H1 (cell line): ENCODE data around the gene COQ8A. TPM values are rescaled to one million over a fixed set of nuclear protein-coding genes. Genes with fewer than 3 reads are reported as not detected.

Source experiments
- GABPA ChIP-seq: IDR thresholded peaks from 2 replicates; pipeline ENCODE4 v1.6.1; 2011; ENCODE audit warnings: mild to moderate bottlenecking, low read length, moderate library complexity, borderline replicate concordance; ENCODE audit not compliant: insufficient read depth
- TBP ChIP-seq: IDR thresholded peaks from 2 replicates; pipeline ENCODE4 v1.6.1; 2011; ENCODE audit warnings: low read depth, low read length, improper control_type of control experiment
- polyA plus RNA-seq, 7 experiments: library from polyadenylated mRNA; depleted of rRNA in 3 of 7; stranded (reverse) in 5 of 7; unstranded in 2 of 7; fragments of >200 nt in 5 of 7; fragments of 200-250 nt in 2 of 7; gene quantifications; 1 replicate in 5 of 7; 2 replicates in 1 of 7; 4 replicates in 1 of 7; pipeline versions ENCODE4 v1.2.1 to v1.2.3, GENCODE V29; 2011 to 2013; ENCODE audit warnings: missing spikeins in 2 of 7, mixed read lengths in 2 of 7
- total RNA-seq: library from RNA; stranded (reverse); fragmentation: NEBNext Ultra II Directional; extraction: Animal tissue kit (Norgen Biotek cat#: 25700); gene quantifications from 2 replicates; pipeline ENCODE4 v1.2.1, GENCODE V29; 2021
- TF ChIP-seq, protein P1 (sequence below): fragments of 300-600 bp; sonication (generic); IDR thresholded peaks from 2 replicates; pipeline ENCODE4 v1.7.1; 2012; ENCODE audit warnings: low read length, moderate library complexity, mild to moderate bottlenecking, inconsistent platforms; ENCODE audit not compliant: insufficient replicate concordance

The COQ8A gene
- total and polyA plus RNA-seq, 2 of the 8 experiments (the other 6 are each of a cell fraction or from before 2014, with no cell fraction given), result 28.5 to 38.9 TPM

DNA sequence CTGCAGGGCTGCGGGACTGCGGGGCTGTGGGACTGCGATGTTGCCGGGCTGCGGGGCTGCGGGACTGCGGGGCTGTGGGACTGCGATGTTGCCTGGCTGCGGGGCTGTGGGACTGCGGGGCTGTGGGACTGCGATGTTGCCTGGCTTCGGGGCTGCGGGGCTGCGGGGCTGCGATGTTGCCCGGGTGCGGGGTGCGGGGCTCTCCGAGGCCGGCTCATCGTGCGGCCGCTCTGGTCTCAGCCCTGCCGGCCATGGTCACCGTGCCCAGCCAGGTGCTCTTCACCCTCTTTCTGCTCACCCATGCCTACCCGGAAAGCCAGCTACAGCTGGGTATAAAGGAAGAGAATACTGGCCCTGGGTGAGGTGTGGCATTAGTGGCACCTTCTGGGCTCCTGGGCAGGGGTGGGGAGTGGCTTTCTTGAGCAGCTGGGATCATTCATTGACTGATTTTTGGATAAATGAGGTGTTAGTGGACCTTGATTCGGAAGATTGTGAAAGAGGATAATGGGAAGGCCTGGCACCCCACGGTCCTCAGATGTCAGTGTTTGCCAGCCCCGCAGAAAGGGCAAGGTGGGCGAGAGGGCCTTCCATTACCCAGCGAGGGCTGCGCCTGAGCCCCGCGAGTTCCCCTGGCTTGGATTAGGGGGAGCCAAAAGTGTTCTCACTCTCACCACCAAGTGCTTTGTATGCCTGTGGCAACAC lies 36.3 kb downstream of the COQ8A start (continued):
- TF ChIP-seq, protein P1, sequence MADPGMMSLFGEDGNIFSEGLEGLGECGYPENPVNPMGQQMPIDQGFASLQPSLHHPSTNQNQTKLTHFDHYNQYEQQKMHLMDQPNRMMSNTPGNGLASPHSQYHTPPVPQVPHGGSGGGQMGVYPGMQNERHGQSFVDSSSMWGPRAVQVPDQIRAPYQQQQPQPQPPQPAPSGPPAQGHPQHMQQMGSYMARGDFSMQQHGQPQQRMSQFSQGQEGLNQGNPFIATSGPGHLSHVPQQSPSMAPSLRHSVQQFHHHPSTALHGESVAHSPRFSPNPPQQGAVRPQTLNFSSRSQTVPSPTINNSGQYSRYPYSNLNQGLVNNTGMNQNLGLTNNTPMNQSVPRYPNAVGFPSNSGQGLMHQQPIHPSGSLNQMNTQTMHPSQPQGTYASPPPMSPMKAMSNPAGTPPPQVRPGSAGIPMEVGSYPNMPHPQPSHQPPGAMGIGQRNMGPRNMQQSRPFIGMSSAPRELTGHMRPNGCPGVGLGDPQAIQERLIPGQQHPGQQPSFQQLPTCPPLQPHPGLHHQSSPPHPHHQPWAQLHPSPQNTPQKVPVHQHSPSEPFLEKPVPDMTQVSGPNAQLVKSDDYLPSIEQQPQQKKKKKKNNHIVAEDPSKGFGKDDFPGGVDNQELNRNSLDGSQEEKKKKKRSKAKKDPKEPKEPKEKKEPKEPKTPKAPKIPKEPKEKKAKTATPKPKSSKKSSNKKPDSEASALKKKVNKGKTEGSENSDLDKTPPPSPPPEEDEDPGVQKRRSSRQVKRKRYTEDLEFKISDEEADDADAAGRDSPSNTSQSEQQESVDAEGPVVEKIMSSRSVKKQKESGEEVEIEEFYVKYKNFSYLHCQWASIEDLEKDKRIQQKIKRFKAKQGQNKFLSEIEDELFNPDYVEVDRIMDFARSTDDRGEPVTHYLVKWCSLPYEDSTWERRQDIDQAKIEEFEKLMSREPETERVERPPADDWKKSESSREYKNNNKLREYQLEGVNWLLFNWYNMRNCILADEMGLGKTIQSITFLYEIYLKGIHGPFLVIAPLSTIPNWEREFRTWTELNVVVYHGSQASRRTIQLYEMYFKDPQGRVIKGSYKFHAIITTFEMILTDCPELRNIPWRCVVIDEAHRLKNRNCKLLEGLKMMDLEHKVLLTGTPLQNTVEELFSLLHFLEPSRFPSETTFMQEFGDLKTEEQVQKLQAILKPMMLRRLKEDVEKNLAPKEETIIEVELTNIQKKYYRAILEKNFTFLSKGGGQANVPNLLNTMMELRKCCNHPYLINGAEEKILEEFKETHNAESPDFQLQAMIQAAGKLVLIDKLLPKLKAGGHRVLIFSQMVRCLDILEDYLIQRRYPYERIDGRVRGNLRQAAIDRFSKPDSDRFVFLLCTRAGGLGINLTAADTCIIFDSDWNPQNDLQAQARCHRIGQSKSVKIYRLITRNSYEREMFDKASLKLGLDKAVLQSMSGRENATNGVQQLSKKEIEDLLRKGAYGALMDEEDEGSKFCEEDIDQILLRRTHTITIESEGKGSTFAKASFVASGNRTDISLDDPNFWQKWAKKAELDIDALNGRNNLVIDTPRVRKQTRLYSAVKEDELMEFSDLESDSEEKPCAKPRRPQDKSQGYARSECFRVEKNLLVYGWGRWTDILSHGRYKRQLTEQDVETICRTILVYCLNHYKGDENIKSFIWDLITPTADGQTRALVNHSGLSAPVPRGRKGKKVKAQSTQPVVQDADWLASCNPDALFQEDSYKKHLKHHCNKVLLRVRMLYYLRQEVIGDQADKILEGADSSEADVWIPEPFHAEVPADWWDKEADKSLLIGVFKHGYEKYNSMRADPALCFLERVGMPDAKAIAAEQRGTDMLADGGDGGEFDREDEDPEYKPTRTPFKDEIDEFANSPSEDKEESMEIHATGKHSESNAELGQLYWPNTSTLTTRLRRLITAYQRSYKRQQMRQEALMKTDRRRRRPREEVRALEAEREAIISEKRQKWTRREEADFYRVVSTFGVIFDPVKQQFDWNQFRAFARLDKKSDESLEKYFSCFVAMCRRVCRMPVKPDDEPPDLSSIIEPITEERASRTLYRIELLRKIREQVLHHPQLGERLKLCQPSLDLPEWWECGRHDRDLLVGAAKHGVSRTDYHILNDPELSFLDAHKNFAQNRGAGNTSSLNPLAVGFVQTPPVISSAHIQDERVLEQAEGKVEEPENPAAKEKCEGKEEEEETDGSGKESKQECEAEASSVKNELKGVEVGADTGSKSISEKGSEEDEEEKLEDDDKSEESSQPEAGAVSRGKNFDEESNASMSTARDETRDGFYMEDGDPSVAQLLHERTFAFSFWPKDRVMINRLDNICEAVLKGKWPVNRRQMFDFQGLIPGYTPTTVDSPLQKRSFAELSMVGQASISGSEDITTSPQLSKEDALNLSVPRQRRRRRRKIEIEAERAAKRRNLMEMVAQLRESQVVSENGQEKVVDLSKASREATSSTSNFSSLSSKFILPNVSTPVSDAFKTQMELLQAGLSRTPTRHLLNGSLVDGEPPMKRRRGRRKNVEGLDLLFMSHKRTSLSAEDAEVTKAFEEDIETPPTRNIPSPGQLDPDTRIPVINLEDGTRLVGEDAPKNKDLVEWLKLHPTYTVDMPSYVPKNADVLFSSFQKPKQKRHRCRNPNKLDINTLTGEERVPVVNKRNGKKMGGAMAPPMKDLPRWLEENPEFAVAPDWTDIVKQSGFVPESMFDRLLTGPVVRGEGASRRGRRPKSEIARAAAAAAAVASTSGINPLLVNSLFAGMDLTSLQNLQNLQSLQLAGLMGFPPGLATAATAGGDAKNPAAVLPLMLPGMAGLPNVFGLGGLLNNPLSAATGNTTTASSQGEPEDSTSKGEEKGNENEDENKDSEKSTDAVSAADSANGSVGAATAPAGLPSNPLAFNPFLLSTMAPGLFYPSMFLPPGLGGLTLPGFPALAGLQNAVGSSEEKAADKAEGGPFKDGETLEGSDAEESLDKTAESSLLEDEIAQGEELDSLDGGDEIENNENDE, result no peak
- TF ChIP-seq GABPA (no peak), TBP (no peak)
